ENCODE measurements around the gene ZNF385C. TPM values are rescaled to one million over a fixed set of nuclear protein-coding genes. Genes with fewer than 3 reads are reported as not detected.
"Not testable (repeated sequence)": the region's sequence is repeated elsewhere in the genome, so short reads cannot be mapped to it uniquely, and the experiment has no call there.

ZNF385C gene
- total RNA-seq, 1 experiment from 2014 or later: 1.7 TPM

DNA sequence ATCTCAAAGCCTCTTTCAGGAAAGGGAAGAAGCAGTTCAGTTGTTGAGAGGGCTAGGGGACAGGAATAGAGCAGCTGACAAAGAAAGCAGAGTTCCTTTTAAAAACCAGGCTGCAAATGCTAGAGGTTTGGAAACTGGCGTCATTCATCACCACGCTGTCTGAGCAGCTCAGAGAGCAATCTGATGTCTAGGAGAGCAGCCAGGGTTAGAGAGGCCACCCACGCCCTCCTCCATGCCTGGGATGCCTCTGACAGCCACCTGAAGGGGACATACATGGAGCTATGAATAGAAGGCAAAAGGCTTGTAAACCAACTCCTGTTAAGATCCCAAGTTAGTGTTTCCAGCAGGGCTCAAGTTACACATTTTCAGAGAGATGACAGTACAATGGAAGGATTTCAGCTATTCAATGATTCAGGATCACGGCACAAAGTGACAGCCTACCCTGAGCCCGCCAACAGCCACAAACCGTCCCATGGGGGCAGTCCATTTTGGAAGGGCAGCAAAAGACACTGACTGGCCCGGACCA lies 44.2 kb upstream of the ZNF385C start:
- no peak overlapping the region for H3K4me3 ChIP-seq
- H3K79me2 ChIP-seq (ENCODE audit: low read depth): peaks cover 85% of the 10 kb centered on the region
- intact Hi-C loops (cut with micrococcal nuclease; ENCODE audit: unreplicated experiment): no loop called here
- POLR2A ChIA-PET (ENCODE audit: unreplicated experiment): no interaction called here
- TF ChIP-seq EZH2 (IDR thresholded peaks at IDR 0.05; ENCODE audit: low read depth): no peak
- TF ChIP-seq, protein P1, sequence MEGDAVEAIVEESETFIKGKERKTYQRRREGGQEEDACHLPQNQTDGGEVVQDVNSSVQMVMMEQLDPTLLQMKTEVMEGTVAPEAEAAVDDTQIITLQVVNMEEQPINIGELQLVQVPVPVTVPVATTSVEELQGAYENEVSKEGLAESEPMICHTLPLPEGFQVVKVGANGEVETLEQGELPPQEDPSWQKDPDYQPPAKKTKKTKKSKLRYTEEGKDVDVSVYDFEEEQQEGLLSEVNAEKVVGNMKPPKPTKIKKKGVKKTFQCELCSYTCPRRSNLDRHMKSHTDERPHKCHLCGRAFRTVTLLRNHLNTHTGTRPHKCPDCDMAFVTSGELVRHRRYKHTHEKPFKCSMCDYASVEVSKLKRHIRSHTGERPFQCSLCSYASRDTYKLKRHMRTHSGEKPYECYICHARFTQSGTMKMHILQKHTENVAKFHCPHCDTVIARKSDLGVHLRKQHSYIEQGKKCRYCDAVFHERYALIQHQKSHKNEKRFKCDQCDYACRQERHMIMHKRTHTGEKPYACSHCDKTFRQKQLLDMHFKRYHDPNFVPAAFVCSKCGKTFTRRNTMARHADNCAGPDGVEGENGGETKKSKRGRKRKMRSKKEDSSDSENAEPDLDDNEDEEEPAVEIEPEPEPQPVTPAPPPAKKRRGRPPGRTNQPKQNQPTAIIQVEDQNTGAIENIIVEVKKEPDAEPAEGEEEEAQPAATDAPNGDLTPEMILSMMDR (conservative IDR thresholded peaks at IDR 0.05): no peak
- no peaks in the 10 kb centered on the region for H3K9me2 ChIP-seq (ENCODE audit: insufficient read depth)
- no peaks in the 10 kb centered on the region for H3K27me3 ChIP-seq (ENCODE audit: insufficient read depth, low read depth)
- H3K9me3 ChIP-seq (ENCODE audit: insufficient read depth, low read depth): no peaks in the 10 kb centered on the region
- H2AFZ ChIP-seq: no peak overlapping the region
- H3F3A ChIP-seq (ENCODE audit: insufficient read depth, low read depth): no peaks in the 10 kb centered on the region
- no peak overlapping the region for H3K27ac ChIP-seq
- CTCF ChIA-PET: no interaction called here
- H3K4me1 ChIP-seq (replicated peaks; ENCODE audit: insufficient read depth): no peaks in the 10 kb centered on the region
- H3K4me2 ChIP-seq: no peak overlapping the region
- H4K20me1 ChIP-seq (ENCODE audit: insufficient read depth): peaks cover 42% of the 10 kb centered on the region
- DNase-seq: no peak
- no TSS peak for BruUV-seq (replicated peaks)
- H3K36me3 ChIP-seq (ENCODE audit: low read depth): no peaks in the 10 kb centered on the region

DNA sequence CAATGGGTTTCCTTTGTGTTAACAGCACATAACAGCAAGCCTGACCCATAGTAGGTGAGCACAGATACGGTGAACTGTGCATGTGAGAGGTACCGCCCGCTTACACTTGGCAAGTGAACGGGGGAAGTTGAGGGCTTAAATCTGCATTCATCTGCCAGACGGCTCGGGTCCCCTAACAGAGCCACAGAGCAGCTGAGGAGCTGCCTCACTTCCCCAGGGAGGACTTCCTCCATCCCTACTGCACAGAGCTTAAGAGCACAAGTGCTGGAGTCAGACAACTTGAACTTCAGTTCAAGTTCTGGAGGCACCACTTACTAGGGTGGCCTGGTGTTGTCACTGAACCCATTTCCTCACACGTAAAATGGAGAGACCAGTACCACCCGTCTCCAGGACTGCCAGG lies 43.1 kb upstream of the ZNF385C start:
- no peak for DNase-seq
- intact Hi-C loops (cut with micrococcal nuclease; ENCODE audit: unreplicated experiment): no loop called here
- CTCF ChIA-PET: no interaction called here
- Histone ChIP-seq H3K4me2 (no peak overlapping the region), H3K36me3 (ENCODE audit: low read depth) (no peaks in the 10 kb centered on the region), H4K20me1 (ENCODE audit: insufficient read depth) (peaks cover 33% of the 10 kb centered on the region), H3K27ac (no peak overlapping the region), H3K79me2 (ENCODE audit: low read depth) (peaks cover 92% of the 10 kb centered on the region), H3K9me2 (ENCODE audit: insufficient read depth) (no peaks in the 10 kb centered on the region), H3K4me1 (replicated peaks; ENCODE audit: insufficient read depth) (peaks cover 10% of the 10 kb centered on the region), H3K4me3 (no peak overlapping the region), H3K9me3 (ENCODE audit: insufficient read depth, low read depth) (no peaks in the 10 kb centered on the region), H2AFZ (no peak overlapping the region), H3K27me3 (ENCODE audit: insufficient read depth, low read depth) (no peaks in the 10 kb centered on the region), H3F3A (ENCODE audit: insufficient read depth, low read depth) (peaks cover 9% of the 10 kb centered on the region)
- no TSS peak for BruUV-seq (replicated peaks)
- POLR2A ChIA-PET (ENCODE audit: unreplicated experiment): no interaction called here
- no peak for TF ChIP-seq EZH2 (IDR thresholded peaks at IDR 0.05; ENCODE audit: low read depth)
- TF ChIP-seq, protein P1 (conservative IDR thresholded peaks at IDR 0.05): no peak

DNA sequence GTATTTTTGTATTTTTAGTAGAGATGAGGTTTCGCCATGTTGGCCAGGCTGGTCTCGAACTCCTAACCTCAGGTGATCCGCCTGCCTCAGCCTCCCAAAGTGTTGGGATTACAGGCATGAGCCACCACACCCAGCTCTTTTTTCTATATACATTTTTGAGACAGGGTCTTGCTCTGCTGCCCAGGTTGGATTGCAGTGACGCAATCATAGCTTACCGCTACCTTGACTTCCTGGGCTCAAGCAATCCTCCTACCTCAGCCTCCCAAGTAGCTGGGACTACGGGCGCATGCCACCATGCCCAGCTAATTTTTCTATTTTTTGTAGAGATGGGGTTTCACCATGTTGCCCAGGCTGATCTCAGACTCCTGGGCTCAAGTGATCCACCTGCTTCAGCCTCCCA lies 42.4 kb upstream of the ZNF385C start:
- H3K9me2 ChIP-seq (ENCODE audit: insufficient read depth); H3K4me2 ChIP-seq; H3K4me3 ChIP-seq; intact Hi-C loops (cut with micrococcal nuclease; ENCODE audit: unreplicated experiment); DNase-seq; H2AFZ ChIP-seq; H3K27ac ChIP-seq; H3K9me3 ChIP-seq (ENCODE audit: insufficient read depth, low read depth); POLR2A ChIA-PET (ENCODE audit: unreplicated experiment); CTCF ChIA-PET; H3K27me3 ChIP-seq (ENCODE audit: insufficient read depth, low read depth); BruUV-seq (replicated peaks); H3K36me3 ChIP-seq (ENCODE audit: low read depth): not testable (repeated sequence)
- Histone ChIP-seq H3F3A (ENCODE audit: insufficient read depth, low read depth) (peaks cover 15% of the 10 kb centered on the region), H3K79me2 (ENCODE audit: low read depth) (peaks cover 89% of the 10 kb centered on the region), H4K20me1 (ENCODE audit: insufficient read depth) (peaks cover 31% of the 10 kb centered on the region), H3K4me1 (replicated peaks; ENCODE audit: insufficient read depth) (peaks cover 17% of the 10 kb centered on the region)

Data from PC-9 (cell line).